GM21825 (cell line): ENCODE results near the gene CD109.
A peak's percentile ranks its signal among the peaks of the same experiment; 100 is the strongest.
"Not testable (repeated sequence)": the region's sequence is repeated elsewhere in the genome, so short reads cannot be mapped to it uniquely, and the experiment has no call there.

ENCODE experiments used
- ATAC-seq: cut with Tn5 transposase; IDR thresholded peaks from one replicate; pipeline ENCODE4 v1.9.1; 2021; ENCODE audit warnings: mild to moderate bottlenecking, moderate library complexity; ENCODE audit not compliant: unreplicated experiment

CD109 gene

DNA sequence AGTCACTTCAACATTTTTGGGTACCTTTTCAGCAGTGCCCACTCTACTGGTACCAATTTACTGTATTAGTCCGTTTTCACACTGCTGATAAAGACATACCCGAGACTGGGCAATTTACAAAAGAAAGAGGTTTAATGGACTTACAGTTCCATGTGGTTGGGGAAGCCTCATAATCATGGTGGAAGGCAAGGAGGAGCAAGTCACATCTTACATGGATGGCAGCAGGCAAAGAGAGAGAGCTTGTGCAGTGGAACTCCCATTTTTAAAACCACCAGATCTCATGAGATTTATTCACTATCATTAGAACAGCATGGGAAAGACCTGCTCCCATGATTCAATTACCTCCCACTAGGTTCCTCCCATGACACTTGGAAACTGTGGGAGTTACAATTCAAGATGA is 12.4 kb upstream of the CD109 start:
- ATAC-seq: not testable (repeated sequence)

DNA sequence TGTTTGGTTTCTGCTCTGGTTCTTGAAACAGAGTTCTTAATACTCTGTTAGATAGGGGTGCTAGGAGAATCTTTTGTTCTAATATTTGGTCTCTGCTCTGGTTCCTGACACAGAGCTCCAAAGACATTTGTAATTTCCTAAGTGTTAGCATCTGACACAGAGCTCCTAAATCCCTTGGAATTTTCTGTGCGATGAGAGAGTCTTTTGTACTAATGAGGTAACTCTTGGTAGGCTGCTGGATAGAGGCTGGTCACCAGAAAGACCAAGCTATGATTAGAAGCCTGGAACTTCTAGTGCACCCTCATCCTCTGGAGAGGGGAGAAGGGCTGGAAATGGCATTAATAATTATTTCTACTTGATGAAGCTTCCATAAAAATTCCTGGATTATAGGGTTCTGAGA is 7.7 kb upstream of the CD109 start:
- ATAC-seq: no peak

DNA sequence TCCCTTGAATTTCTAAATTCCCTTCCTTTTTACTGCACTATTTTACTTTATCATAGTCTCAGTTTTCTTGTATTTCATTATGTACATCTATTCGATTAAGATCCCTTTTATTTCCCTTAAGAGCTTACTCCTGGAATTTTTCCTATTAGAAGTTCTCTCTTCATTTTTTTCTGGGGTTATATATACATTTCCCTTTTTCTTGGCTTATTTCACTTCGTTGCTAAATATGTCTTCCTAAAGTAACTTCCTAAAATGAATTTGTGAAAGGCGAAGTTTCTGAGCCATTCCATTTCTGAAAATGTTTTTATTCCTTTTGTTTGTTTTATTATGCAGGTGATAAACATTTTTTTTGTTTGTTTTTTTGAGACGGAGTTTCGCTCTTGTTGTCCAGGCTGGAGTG is 5.9 kb upstream of the CD109 start:
- no peak for ATAC-seq

DNA sequence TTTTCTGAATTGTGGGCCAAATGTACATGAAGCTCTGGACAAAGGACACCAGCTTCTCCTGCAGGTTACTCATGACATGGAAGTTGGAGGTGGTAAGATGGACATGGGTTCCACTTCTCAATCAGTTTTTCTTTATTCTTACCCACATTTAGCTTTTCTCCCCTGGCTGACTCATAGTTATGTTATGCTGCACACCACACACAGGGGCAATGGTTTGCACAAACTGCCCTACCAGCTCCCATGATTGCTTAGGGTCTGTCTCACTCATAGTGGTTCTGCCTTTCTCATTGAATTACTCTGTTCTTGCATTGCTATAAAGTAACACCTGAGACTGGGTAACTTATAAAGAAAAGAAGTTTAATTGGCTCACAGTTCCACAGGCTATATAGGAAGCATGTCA is 4.5 kb upstream of the CD109 start:
- no peak for ATAC-seq

DNA sequence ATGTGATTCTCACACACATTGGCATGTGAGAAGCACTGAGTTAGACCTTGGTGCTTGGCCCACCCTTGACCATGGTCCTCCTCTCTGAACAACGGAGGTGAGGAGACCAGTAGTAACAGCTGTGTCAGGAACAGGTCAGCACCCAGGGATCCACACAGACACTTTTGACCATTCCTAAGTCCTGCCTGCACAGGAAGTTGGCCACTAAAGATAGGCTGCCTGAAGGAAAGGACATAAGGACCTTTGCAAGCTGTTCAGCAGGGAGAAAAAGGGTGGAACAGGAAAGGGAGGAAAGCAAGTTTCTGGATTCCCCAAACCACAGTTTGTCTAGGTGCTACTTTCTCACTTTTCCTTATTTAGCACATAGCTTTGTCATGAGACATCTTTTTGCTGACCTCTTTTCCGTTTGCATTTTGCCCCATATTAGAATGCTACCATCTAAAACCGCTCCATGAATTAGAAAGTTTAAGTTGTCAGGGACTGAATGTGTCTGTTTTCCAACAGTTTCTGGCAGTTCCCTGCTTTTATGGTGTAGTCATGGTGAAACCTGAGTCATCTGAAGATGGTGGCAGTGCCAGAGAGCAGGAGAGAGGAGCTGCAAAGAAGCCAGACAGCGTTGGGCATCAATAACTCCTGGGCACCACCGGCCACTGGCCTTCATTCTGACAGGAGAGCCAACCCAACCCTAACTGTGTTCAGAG is 1.1 kb upstream of the CD109 start:
- ATAC-seq: no peak

DNA sequence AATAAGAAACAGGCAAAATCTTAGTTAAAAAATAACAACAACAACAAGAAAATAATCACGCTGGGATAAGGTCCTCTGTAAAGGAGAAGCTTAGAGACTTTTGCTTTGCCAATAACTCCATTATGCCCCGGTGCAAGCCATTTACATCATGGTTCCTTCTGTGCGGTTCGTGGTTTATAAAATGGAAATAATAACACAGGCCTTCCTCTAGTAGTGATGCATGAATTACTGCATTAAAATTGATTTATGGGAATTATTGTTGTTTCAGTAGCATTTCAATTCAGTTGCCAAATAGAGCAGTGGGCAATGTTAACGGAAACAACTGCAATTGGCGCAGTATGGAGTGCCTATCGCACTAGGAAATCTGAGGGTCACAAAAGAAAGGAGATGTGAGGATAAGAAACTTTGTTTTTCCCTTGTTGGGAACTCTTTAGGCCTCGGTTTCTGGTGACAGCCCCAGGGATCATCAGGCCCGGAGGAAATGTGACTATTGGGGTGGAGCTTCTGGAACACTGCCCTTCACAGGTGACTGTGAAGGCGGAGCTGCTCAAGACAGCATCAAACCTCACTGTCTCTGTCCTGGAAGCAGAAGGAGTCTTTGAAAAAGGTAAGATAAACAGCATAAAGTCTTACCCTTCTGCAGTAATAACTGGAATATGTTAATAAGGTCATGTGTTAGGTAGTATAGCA is 1.1 kb downstream of the CD109 start:
- ATAC-seq: peak; percentile 40

DNA sequence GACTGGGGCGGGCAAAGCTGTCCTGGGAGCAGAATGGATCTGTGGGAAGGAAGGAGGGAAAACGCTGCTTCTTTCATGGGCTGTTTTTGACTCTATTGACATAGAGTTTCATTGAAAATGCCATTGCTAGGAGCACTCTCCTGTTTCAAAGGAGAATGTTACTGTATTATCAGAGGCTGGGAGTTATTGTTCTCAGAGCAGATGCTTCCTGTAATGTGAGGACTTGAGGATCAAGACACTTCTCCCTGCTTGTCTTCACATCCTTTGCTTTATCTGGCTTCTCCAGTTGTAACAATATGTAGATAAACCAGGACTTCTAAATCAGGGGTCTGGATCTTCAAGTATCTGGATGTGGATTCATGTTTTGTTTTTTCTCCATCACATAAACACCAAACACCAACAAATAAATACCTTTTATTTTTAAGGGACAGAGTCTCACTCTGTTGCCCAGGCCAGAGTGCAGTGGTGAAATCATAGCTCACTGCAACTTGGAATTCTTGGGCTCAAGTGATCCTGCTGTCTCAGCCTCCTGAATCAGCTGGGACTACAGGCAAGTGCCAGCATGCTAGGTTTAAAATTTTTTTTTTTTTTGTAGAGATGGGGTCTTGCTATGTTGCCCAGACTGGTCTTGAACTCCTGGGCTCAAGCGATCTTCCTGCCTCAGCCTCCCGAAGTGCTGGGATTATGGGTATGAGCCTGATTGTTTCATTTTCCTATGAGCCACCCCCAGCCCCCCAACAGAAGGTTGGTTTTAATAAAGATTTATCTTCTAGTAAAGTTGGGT is 3.9 kb downstream of the CD109 start:
- ATAC-seq: no peak

DNA sequence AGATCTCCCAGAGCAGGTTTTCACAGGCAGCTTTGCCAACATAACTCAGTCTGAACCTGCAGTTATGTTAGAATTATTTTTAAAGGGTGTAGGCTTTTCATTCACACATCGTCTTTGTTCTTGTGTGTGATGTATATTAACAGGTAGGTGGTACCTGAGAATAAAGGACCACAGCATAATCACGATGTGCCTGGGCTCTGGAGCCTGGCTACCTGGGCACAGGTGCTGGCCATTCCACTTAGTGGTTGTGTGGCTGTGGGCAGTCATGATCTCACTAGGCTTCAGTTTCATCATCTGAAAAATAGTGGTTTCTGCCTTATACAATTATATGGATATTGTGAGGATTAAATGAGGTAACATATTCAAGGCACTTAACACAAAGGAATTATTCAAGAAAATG is 6.4 kb downstream of the CD109 start:
- ATAC-seq: no peak

DNA sequence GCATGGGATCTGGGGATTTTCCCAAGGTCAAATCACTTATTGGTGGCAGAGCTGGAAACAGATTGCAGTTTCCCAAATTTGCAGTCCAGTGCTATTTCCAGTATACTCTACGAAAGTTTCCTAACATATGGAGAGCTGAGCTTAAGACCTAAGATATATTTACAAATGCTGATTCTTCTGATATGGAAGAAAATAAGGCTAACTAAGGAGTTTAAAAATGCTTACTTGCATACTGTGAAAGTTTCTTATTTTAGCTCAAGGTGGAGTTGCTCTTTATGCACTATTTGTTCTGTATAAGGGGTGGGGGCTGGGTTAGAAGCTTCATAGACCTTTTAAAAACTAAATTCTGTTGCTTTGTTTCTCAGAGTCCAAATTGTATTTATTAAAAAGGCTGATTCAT is 7.5 kb downstream of the CD109 start:
- no peak for ATAC-seq

DNA sequence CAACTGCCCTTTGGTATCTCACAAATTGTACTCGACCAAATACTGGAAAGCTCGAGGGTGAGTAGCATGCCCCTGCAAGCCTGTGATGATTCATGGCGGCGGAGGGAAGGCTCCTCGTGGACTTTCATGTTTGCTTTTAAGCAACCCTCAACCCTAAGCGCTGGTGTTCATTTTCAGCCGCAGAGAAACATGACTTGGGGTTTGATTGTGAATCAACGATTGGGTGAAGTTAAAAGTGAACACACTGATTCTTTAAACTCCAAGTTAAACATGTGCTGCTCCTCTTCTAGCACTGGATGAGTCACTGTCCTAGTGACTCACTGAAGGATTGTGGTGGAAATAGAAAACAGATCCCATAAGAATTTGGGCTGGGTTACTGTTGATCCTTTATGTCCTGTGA is 8.3 kb downstream of the CD109 start:
- ATAC-seq: no peak

DNA sequence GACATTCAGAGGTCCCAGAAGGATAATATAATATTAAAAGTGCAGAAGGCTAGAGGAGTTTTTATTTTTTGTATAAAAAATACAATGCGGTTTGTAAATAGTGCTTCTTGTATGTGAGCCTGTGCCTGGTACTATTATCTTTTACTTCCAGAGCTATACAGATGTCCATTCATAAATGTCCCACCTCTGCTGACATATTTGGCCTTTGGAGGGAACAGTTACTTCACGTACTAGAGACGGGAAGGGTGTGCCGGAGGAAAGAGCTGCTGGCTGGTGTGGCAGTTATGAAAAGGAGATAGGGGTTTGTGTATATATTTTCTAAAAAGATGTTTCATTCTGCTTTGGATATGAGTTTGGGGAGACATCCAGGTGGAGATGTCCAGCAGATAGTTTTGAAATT is 8.8 kb downstream of the CD109 start:
- ATAC-seq: no peak

DNA sequence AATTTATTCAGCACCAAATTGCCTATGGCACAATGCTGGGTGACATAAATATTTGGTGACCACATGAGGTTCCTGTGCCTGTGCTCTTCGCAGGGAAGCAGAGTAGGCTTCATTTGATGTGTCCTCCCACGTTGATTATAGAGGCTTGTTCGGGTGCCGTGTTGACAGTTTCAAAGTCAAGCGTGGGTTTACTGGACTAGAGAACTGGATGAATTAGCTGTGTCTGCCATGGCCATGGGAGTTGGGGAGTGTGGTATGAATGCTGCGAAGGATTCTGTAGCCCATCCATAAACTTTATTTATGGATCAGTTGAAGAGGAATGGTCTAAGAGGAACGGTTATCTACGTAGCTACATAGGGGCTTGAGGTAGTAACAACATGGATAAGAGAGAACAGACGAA is 11.0 kb downstream of the CD109 start:
- ATAC-seq: no peak

DNA sequence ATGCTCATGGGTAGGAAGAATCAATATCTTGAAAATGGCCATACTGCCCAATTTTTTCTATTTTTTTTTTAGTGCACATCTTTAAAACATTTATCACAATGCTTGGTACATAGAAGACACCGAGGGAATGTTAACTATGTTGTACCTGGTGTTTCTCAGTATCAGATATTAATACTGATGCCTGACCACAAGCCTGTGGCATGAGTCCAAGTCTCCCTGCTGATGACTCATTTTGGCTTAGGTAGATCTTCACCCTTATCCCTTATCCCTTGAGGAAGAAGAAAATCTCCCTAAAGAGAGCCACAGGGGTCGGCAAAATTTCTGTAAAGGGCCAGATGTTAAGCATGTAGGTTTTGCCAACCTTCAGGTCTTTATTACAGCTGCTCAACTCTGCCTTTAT is 14.5 kb downstream of the CD109 start:
- ATAC-seq: no peak

DNA sequence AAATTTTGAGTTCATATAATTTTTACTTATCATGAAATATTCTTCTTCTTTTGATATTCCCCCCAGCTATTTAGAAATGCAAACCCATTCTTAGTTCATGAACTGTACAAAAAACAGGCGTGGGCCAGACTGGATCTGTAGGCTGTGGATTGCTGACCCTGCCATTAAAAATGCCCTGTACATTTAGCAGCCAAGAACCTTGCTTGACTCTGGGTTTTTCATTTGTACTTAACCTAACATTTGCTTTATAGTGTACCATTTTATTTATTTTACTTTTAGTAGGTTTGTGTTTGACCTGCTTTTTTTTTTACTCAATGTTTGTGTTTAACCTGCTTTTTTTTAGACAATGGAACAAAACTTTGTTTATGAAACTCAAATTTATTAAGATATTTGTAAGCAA is 14.9 kb downstream of the CD109 start:
- ATAC-seq: no peak

DNA sequence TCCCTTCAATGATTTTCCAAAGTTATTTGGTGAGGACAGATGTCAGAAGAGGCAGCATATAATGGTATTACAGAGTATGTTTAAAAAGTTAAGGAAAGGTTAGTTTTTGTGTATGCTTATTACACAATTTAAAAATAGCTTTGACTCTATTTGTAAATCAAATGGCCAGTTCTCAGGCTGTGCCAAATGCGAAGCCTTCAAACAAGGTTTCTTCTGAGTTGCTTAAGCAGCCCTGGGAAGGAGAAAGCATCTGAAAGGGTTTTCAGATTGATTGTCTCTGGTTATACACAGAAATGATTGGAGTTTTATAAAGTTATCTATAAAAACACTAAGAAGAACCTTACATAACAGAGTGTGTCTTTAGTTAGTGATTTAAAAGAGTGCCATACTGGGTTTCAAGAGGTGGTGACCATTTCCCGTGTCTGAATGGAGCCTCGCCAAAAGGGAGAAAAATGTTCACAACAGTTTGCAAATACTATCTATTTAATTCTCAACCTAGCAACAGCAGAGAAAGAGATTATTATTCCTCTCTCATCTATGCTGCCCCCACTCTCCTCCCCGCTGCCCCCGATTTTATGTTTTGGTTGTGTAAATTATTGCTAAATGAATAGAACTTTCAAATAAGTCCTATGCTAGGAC is 16.7 kb downstream of the CD109 start:
- ATAC-seq: no peak

DNA sequence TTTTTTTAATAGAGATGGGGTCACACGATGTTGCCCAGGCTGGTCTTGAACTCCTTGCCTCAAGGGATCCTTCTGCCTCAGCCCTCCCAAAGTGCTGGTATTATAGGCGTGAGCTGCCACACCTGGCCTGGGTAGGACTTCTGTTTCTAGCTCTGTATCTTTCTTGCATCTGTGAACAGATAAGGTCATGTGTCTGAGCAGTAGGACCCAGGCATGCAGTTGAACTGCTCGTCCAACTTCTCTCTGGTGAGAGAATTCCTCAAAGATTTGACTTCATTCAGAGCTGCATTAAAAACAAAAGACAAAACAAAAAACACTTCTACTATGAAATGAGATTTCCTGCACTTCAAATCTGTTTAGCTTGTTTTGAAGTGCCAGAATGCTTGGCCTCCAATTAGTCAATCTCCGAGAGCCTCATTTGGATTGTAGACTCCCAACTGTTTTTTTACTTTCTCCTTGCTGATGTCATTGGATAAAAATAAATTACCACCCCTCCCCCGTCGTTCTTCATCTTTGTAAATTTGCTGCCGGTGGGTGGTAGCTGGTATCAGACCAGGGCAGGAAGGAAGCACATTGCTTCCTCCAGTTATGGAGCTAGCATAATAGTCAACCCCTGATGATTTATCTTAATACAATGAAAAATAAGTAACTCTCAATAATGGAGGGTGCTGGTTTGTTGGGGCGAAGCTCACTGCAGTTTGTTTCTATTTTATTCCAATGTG is 17.6 kb downstream of the CD109 start:
- no peak for ATAC-seq

DNA sequence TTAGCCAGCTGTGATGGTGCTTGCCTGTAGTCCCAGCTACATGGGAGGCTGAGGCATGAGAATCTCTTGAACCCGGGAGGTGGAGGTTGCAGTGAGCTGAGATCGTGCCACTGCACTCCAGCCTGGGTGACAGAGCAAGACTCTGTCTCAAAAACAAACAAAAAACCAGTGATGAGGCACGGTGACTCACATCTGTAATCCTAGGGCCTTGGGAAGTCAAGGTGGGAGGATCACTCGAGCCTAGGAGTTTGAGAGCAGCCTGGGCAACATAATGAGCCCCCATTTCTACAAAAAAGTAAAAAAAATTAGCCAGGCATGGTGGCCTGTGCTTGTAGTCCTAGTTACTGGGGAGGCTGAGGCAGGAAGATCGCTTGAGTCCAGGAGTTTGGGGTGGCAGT is 19.1 kb downstream of the CD109 start:
- ATAC-seq: not testable (repeated sequence)

DNA sequence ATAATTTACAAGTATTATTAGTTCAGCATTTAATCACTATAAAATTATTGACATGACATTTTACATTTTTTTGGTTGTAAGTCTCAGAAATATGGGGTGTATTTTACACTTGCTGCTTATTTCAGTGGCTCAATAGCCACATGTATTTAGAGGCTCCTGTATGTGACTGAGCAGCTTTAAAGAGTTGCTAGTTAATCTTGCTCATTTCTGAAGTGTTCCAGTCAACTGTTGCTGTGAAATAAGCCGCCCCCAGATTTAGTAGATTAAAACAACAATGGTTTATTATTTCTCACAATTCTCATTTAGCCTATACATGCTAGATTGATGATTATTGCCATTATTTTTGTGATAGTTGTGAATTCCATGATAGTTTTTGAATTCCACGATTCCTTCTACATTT is 23.0 kb downstream of the CD109 start:
- ATAC-seq: no peak

DNA sequence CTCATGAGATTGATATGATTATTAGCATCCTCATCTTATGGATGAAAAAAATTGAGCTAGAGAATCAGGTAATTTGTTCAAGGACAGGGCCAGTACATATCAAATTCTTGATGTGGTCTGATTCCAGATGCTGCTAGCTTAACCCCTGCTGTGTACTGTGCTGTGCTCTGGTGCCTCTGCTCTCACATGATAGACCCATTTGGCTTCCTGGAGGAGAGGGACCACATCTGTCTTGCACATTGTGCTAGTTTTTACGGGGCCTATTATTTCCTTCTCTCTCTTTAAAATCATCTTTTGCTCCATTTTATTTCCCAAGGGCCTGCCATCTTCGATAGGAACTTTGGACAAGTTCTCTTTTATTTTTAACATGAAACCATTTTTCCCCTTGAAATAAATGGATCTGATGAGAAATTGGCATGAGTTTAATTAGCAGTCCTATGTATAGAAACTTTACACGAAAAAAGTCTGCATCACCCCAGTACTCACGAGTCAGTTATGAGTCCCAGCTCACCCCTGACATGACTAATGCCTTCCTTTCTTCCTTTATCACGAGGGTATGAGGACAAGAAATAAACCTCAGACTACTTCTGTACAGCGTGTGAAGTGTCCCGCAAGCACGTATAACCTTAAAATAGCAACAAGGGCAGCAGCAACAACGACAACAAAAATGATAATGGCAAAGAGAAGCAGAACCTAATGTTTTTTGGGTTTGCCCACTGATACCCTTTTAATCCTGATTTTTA is 26.5 kb downstream of the CD109 start:
- peak; percentile 69 for ATAC-seq

DNA sequence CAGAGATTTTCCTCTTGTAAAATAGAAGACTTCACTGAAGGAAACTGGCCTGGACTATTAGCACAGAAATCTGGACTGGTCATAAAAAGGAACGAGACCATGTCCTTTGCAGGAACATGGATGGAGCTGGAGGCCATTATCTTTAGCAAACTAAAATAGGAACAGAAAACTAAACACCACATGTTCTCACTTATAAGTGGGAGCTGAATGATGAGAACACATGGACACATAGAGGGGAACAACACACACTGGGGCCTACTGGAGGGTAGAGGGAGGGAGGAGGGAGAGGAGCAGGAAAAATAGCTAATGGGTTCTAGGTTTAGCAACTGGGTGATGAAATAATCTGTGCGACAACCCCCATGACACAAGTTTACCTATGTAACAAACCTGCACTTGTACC is 27.5 kb downstream of the CD109 start:
- ATAC-seq: not testable (repeated sequence)
